Keratinocyte (primary cell): ENCODE measurements around the gene KIF25. TPM values are rescaled to one million over a fixed set of nuclear protein-coding genes. Genes with fewer than 3 reads are reported as not detected.

Experiments
- DNase-seq: peaks from one replicate; pipeline ENCODE4 v3.0.0-alpha.2; 2011; ENCODE audit warnings: low read depth, missing footprints, low spot score
- FAIRE-seq: peaks from 2 replicates; lab custom pipeline; 2011; peaks lifted over from hg19 to GRCh38; lab: Jason Lieb, UNC
- H2AFZ ChIP-seq: 2 replicates; pipeline ENCODE4 v1.6.0; 2012; ENCODE audit warnings: low read length, control low read depth, inconsistent platforms; ENCODE audit not compliant: control insufficient read depth
- H3K27ac ChIP-seq: 2 replicates; pipeline ENCODE4 v1.5.1; 2011; ENCODE audit warnings: low read length; ENCODE audit not compliant: control insufficient read depth, insufficient read depth
- H3K27me3 ChIP-seq: 3 replicates; pipeline ENCODE4 v1.6.0; 2011; ENCODE audit warnings: low read length; ENCODE audit not compliant: control insufficient read depth, insufficient read depth; ENCODE audit errors: extremely low read depth
- H3K36me3 ChIP-seq, 2 experiments: 2 replicates in 1 of 2; 3 replicates in 1 of 2; pipeline ENCODE4 v1.5.1; 2011; ENCODE audit warnings: low read length in 2 of 2, mild to moderate bottlenecking in 1 of 2; ENCODE audit not compliant: control insufficient read depth in 2 of 2, insufficient read depth in 2 of 2; ENCODE audit errors: extremely low read depth in 1 of 2
- H3K4me1 ChIP-seq: 3 replicates; pipeline ENCODE4 v1.5.1; 2011; ENCODE audit warnings: low read length; ENCODE audit not compliant: control insufficient read depth, insufficient read depth; ENCODE audit errors: extremely low read depth
- H3K4me2 ChIP-seq: 3 replicates; pipeline ENCODE4 v1.6.0; 2011; ENCODE audit warnings: low read depth, low read length; ENCODE audit not compliant: control insufficient read depth, insufficient read depth; ENCODE audit errors: extremely low read depth
- H3K4me3 ChIP-seq, 3 experiments: fragments of 200-600 bp in 1 of 3; sonication (generic) in 1 of 3; 2 replicates in 2 of 3; 3 replicates in 1 of 3; pipeline ENCODE4 v1.5.1; 2011 to 2016; ENCODE audit warnings: low read length in 3 of 3, mild to moderate bottlenecking in 3 of 3, control low read depth in 2 of 3, inconsistent platforms in 1 of 3, low read depth in 1 of 3, mixed read lengths in 1 of 3, mixed run types in 1 of 3, moderate library complexity in 1 of 3; ENCODE audit not compliant: control insufficient read depth in 2 of 3, insufficient read depth in 2 of 3; ENCODE audit errors: extremely low read depth in 1 of 3
- H3K79me2 ChIP-seq: 2 replicates; pipeline ENCODE4 v1.6.0; 2012; ENCODE audit warnings: low read length; ENCODE audit not compliant: control insufficient read depth, insufficient read depth
- H3K9ac ChIP-seq: 3 replicates; pipeline ENCODE4 v1.6.0; 2011; ENCODE audit warnings: low read length; ENCODE audit not compliant: control insufficient read depth, insufficient read depth; ENCODE audit errors: extremely low read depth
- H3K9me1 ChIP-seq: 3 replicates; pipeline ENCODE4 v1.6.0; 2011; ENCODE audit warnings: low read length; ENCODE audit not compliant: control insufficient read depth, insufficient read depth; ENCODE audit errors: extremely low read depth
- H3K9me3 ChIP-seq: 2 replicates; pipeline ENCODE4 v1.5.1; 2012; ENCODE audit warnings: low read depth, low read length; ENCODE audit not compliant: control insufficient read depth
- H4K20me1 ChIP-seq: 3 replicates; pipeline ENCODE4 v1.6.0; 2011; ENCODE audit warnings: low read length; ENCODE audit not compliant: control insufficient read depth, insufficient read depth; ENCODE audit errors: extremely low read depth
- CTCF ChIP-seq, 3 experiments: IDR thresholded peaks in 1 of 3; conservative IDR thresholded peaks in 1 of 3; optimal IDR thresholded peaks in 1 of 3; 2 replicates in 2 of 3; 3 replicates in 1 of 3; pipeline versions ENCODE3 to v1.5.1; 2011; ENCODE audit warnings: low read length in 3 of 3, mild to moderate bottlenecking in 3 of 3, moderate library complexity in 2 of 3, control low read depth in 1 of 3, inconsistent platforms in 1 of 3; ENCODE audit not compliant: insufficient read depth in 2 of 3; ENCODE audit errors: extremely low read depth in 1 of 3
- EZH2 ChIP-seq: IDR thresholded peaks from one replicate; pipeline ENCODE4 v1.6.1; 2012; ENCODE audit warnings: inconsistent platforms, mild to moderate bottlenecking, low read length, moderate library complexity
- dilution Hi-C: fragments of 300-500 bp; cut with MboI; formaldehyde crosslinking; loops from one replicate; pipeline ENCODE4 v1.7.0; 2020; ENCODE audit warnings: low sequenced_read_pairs; ENCODE audit not compliant: extremely low pct_ligation_motif_present
- polyA plus RNA-seq, 5 experiments: library from polyadenylated mRNA; depleted of rRNA in 3 of 5; stranded (reverse) in 3 of 5; stranded (forward) in 1 of 5; unstranded in 1 of 5; fragments of >200 nt; gene quantifications; 1 replicate in 1 of 5; 2 replicates in 3 of 5; 3 replicates in 1 of 5; pipeline versions ENCODE4 v1.2.1 to v1.2.3, GENCODE V29; 2011 to 2012; ENCODE audit warnings: missing spikeins in 2 of 5, low read depth in 1 of 5, low replicate concordance in 1 of 5

The KIF25 gene
- polyA plus RNA-seq, 1 donor (not counting 4 experiments of a cell fraction or from before 2014, with no cell fraction given): not detected

- Histone ChIP-seq H3K4me2 (no peak overlapping the region), H3K9me3 (no peaks in the 10 kb centered on the region), H2AFZ (no peak overlapping the region), H4K20me1 (no peaks in the 10 kb centered on the region), H3K4me1 (peaks cover 5% of the 10 kb centered on the region), H3K27me3 (no peaks in the 10 kb centered on the region), H3K36me3 (peaks cover 21 to 31% of the 10 kb centered on the region in 2 experiments), H3K9ac (no peak overlapping the region), H3K4me3 (no peak overlapping the region), H3K9me1 (no peaks in the 10 kb centered on the region), H3K27ac (no peak overlapping the region), H3K79me2 (peaks cover 2% of the 10 kb centered on the region)
- DNase-seq (no peak), FAIRE-seq (no peak)
- TF ChIP-seq CTCF (optimal IDR thresholded peaks at IDR 0.05 in 1 of 3, IDR thresholded peaks at IDR 0.05 in 1 of 3, conservative IDR thresholded peaks at IDR 0.05 in 1 of 3; ENCODE audit: extremely low read depth in 1 of 3, insufficient read depth in 2 of 3, low read length in 3 of 3) (no peak), EZH2 (no peak)
- dilution Hi-C loops: no loop called here
These were observed 48.8 kb upstream of the KIF25 start for GRCh38 chr6:167948716-167949115.

- H3K27me3 ChIP-seq: no peaks in the 10 kb centered on the region
- no peaks in the 10 kb centered on the region for H3K9me3 ChIP-seq
- dilution Hi-C loops: no loop called here
- peaks cover 3% of the 10 kb centered on the region for H3K79me2 ChIP-seq
- TF ChIP-seq EZH2: no peak
- TF ChIP-seq CTCF (optimal IDR thresholded peaks at IDR 0.05 in 1 of 3, IDR thresholded peaks at IDR 0.05 in 1 of 3, conservative IDR thresholded peaks at IDR 0.05 in 1 of 3; ENCODE audit: extremely low read depth in 1 of 3, insufficient read depth in 2 of 3, low read length in 3 of 3): no peak
- peaks cover 18 to 26% of the 10 kb centered on the region in 2 experiments for H3K36me3 ChIP-seq
- H2AFZ ChIP-seq: no peak overlapping the region
- no peak for FAIRE-seq
- H3K4me1 ChIP-seq: peaks cover 5% of the 10 kb centered on the region
- H3K27ac ChIP-seq: no peak overlapping the region
- no peak overlapping the region for H3K4me2 ChIP-seq
- no peaks in the 10 kb centered on the region for H4K20me1 ChIP-seq
- no peak for DNase-seq
- H3K9me1 ChIP-seq: no peaks in the 10 kb centered on the region
- H3K4me3 ChIP-seq: no peak overlapping the region
- H3K9ac ChIP-seq: no peak overlapping the region
These were observed 48.3 kb upstream of the KIF25 start for GRCh38 chr6:167949121-167949684.
